ENCODE measurements around the gene KRTAP2-4. TPM values are rescaled to one million over a fixed set of nuclear protein-coding genes. Genes with fewer than 3 reads are reported as not detected.
"Not testable (repeated sequence)": the region's sequence is repeated elsewhere in the genome, so short reads cannot be mapped to it uniquely, and the experiment has no call there.

Gene KRTAP2-4
- polyA plus RNA-seq, 3 donors: not detected

GRCh38 chr17:41054556-41054955 is 11.1 kb downstream of the KRTAP2-4 start:
- H2AFZ ChIP-seq (ENCODE audit: insufficient read depth, low read depth, low read length, poor library complexity, severe bottlenecking); H3K36me3 ChIP-seq (replicated peaks in 1 of 2; ENCODE audit: control insufficient read depth in 1 of 2, insufficient read depth in 2 of 2, low read length in 2 of 2); DNase-seq; H3K9ac ChIP-seq (ENCODE audit: insufficient read depth, low read length, poor library complexity, severe bottlenecking); H4K20me1 ChIP-seq (ENCODE audit: insufficient read depth, low read length); H3K9me3 ChIP-seq (replicated peaks in 1 of 2; ENCODE audit: control insufficient read depth in 1 of 2, insufficient read depth in 1 of 2, low read length in 2 of 2); H3K27ac ChIP-seq (ENCODE audit: low read depth in 1 of 2, low read length in 2 of 2); H3K4me2 ChIP-seq (replicated peaks; ENCODE audit: extremely low read depth, low read length, poor library complexity, severe bottlenecking); H3K4me1 ChIP-seq (ENCODE audit: control insufficient read depth in 1 of 2, insufficient read depth in 2 of 2, low read length in 2 of 2); H3K4me3 ChIP-seq (replicated peaks in 1 of 3; ENCODE audit: low read depth in 2 of 3, low read length in 3 of 3); H3K4me1 Mint-ChIP-seq; H3K9me3 Mint-ChIP-seq; H3K36me3 Mint-ChIP-seq; H3K4me3 Mint-ChIP-seq; H3K79me2 ChIP-seq (ENCODE audit: insufficient read depth, low read length); intact Hi-C loops (cut with micrococcal nuclease); H3K27ac Mint-ChIP-seq: not testable (repeated sequence)
- peaks cover 9 to 18% (median 11%) of the 10 kb centered on the region in 3 donors for H3K27me3 Mint-ChIP-seq (ENCODE audit: low read depth in 3 of 3)
- H3K27me3 ChIP-seq (ENCODE audit: control insufficient read depth in 2 of 2, insufficient read depth in 2 of 2, low read length in 2 of 2): peaks cover 3 to 11% of the 10 kb centered on the region in 2 donors
- WGBS (ENCODE audit: insufficient coverage): 98% methylated on average over 5 of the region's 9 CpGs

GRCh38 chr17:41054025-41054424 is 11.7 kb downstream of the KRTAP2-4 start:
- intact Hi-C loops (cut with micrococcal nuclease): no loop called here
- no peak overlapping the region for H3K27ac ChIP-seq (ENCODE audit: low read depth in 1 of 2, low read length in 2 of 2)
- no peaks in the 10 kb centered on the region for H3K9me3 ChIP-seq (replicated peaks in 1 of 2; ENCODE audit: control insufficient read depth in 1 of 2, insufficient read depth in 1 of 2, low read length in 2 of 2)
- H3K4me1 ChIP-seq (ENCODE audit: control insufficient read depth in 1 of 2, insufficient read depth in 2 of 2, low read length in 2 of 2): no peaks in the 10 kb centered on the region
- peaks cover under 1 to 10% of the 10 kb centered on the region in 2 donors for H3K27me3 ChIP-seq (ENCODE audit: control insufficient read depth in 2 of 2, insufficient read depth in 2 of 2, low read length in 2 of 2)
- no peaks in the 10 kb centered on the region for H3K79me2 ChIP-seq (ENCODE audit: insufficient read depth, low read length)
- no peak overlapping the region for H3K27ac Mint-ChIP-seq
- peaks cover 5 to 13% (median 8%) of the 10 kb centered on the region in 3 donors for H3K27me3 Mint-ChIP-seq (ENCODE audit: low read depth in 3 of 3)
- no peaks in the 10 kb centered on the region for H3K36me3 ChIP-seq (replicated peaks in 1 of 2; ENCODE audit: control insufficient read depth in 1 of 2, insufficient read depth in 2 of 2, low read length in 2 of 2)
- H4K20me1 ChIP-seq (ENCODE audit: insufficient read depth, low read length): no peaks in the 10 kb centered on the region
- no peak overlapping the region for H3K9ac ChIP-seq (ENCODE audit: insufficient read depth, low read length, poor library complexity, severe bottlenecking)
- no peaks in the 10 kb centered on the region for H3K36me3 Mint-ChIP-seq
- H3K4me1 Mint-ChIP-seq: no peaks in the 10 kb centered on the region
- H2AFZ ChIP-seq (ENCODE audit: insufficient read depth, low read depth, low read length, poor library complexity, severe bottlenecking): no peak overlapping the region
- no peak overlapping the region for H3K4me2 ChIP-seq (replicated peaks; ENCODE audit: extremely low read depth, low read length, poor library complexity, severe bottlenecking)
- DNase-seq: no peak
- H3K9me3 Mint-ChIP-seq: peaks cover 0 to 9% (median 2%) of the 10 kb centered on the region in 7 donors
- no peak overlapping the region for H3K4me3 ChIP-seq (replicated peaks in 1 of 3; ENCODE audit: low read depth in 2 of 3, low read length in 3 of 3)
- 96% methylated on average over 3 of the region's 4 CpGs for WGBS (ENCODE audit: insufficient coverage)
- H3K4me3 Mint-ChIP-seq: no peak overlapping the region
- TF ChIP-seq CTCF (IDR thresholded peaks at IDR 0.05): no peak
